ENCODE data around the gene RFNG. TPM values are rescaled to one million over a fixed set of nuclear protein-coding genes. Genes with fewer than 3 reads are reported as not detected.

RFNG gene
- total RNA-seq, 1 donor from 2014 or later: 43.4 TPM

DNA sequence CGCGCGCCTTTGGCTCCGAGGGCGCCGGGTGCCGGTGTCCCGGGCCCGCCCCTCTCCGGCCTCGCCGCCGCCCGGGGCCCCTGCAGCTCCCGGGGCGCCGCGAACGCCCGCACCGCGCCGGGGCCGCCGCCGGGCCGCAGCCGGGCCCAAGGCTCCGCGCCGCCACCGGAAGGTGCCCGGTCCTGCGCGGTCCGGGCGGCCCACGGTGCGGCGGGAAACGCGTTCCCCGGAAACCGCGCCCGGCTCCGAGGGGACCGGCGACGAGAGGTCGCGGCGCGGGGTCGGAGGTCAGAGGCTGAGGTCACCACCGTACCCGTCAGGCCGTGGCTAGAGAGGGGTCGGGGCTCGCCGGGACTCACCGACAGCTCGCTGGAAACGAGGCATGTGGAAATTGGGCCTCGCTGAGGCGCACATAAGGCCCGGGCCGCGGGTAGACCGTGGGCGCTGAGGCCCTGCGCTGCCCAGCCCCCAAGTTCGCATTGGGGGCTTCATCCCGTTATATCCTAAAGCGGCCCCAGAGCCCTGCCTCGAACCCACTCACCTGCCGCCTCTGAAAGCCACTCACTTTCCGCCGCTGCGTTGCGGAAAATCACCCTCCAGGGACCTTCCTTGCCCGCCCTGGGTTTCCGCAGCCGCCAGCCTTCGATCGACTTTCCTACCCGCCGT, 14.2 kb upstream of the RFNG start, which contains the start of gene DUS1L:
TSS of gene DUS1L (minus strand) at position 167 of the 666 bp plus-strand sequence. CDS start 745 bp downstream, outside the sequence.
- no peak for DNase-seq (ENCODE audit: extremely low spot score, unreplicated experiment)
- Mint-ChIP-seq H3K27ac (peak within 1 kb of the TSS; percentile 70), H3K9me3 (no peaks in the 10 kb centered on the region), H3K4me1 (ENCODE audit: unreplicated experiment) (no peaks in the 10 kb centered on the region), H3K4me3 (peak within 1 kb of the TSS; percentile 88), H3K27me3 (no peaks in the 10 kb centered on the region), H3K36me3 (no peaks in the 10 kb centered on the region)
- no peak for TF ChIP-seq CTCF (conservative IDR thresholded peaks at IDR 0.05)

DNA sequence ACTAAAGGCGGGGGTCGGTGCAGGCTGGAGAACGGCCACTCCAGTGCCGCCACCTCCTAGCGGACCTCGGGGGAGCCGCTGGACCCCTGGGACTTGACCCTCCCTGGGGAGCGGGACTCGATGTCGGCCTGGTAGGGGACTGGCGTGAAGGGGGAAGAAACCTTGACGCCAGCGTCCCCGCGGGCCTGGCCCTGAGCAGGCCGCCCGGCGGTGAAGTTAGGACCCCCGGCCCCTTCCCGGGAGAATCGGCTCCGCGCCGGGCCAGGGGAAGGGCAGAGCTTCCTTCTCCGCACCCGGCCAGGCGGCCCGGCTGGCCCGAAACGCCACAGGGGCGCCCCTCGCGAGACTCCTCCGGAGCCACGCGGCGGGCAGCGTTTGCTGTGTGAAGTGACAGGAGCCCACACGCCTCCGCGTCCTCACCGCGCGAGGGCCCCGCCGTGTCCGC, 13.6 kb upstream of the RFNG start:
- Mint-ChIP-seq H3K27me3 (no peaks in the 10 kb centered on the region), H3K36me3 (no peaks in the 10 kb centered on the region), H3K9me3 (no peaks in the 10 kb centered on the region), H3K4me3 (peak overlapping the region; percentile 75), H3K27ac (no peak overlapping the region), H3K4me1 (ENCODE audit: unreplicated experiment) (no peaks in the 10 kb centered on the region)
- no peak for DNase-seq (ENCODE audit: extremely low spot score, unreplicated experiment)
- TF ChIP-seq CTCF (conservative IDR thresholded peaks at IDR 0.05): no peak

DNA sequence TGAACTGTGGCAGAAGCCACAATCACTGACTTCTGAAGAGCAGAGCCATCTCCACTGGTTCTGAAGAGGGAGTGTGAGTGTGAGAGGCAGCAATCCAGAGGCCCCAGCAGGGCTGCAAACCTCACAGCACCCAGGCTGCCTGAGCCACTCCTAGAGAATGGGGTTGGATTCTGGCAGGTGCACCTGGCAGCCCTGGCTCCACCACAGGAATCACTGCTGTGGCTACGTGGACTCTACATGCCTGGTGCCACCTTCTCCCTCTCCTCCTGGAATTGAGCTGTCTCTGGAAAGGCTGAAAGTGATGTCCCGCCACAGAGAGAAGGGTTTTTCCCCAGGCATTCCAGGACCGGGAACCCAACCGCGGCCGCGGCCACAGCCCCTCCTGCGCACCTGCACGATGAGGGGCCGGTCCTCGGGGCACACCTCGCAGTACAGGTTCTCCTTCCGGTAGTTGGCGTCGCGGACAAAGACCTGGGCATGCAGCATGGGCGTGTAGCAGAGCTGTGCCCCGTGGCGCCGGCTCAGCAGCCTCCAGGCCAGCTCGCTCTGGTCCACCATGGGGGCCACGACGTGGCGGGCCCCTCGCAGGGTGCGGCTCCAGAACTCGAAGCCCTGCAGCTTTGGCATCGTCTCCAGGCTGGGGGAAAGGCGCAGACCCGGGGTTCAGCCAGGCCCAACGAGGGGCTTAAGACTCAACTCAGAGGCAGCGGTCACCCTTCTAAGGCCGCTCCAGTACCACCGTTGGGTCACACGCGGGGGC, 13.0 kb upstream of the RFNG start:
- Mint-ChIP-seq H3K4me3 (peak overlapping the region; percentile 75), H3K27me3 (no peaks in the 10 kb centered on the region), H3K4me1 (ENCODE audit: unreplicated experiment) (no peaks in the 10 kb centered on the region), H3K36me3 (no peaks in the 10 kb centered on the region), H3K9me3 (no peaks in the 10 kb centered on the region), H3K27ac (no peak overlapping the region)
- no peak for TF ChIP-seq CTCF (conservative IDR thresholded peaks at IDR 0.05)
- DNase-seq (ENCODE audit: extremely low spot score, unreplicated experiment): no peak

- H3K27ac Mint-ChIP-seq: no peak overlapping the region
- H3K36me3 Mint-ChIP-seq: no peaks in the 10 kb centered on the region
- TF ChIP-seq CTCF (conservative IDR thresholded peaks at IDR 0.05): no peak
- H3K27me3 Mint-ChIP-seq: no peaks in the 10 kb centered on the region
- no peaks in the 10 kb centered on the region for H3K4me1 Mint-ChIP-seq (ENCODE audit: unreplicated experiment)
- H3K9me3 Mint-ChIP-seq: no peaks in the 10 kb centered on the region
- no peak for DNase-seq (ENCODE audit: extremely low spot score, unreplicated experiment)
- peak overlapping the region; percentile 75 for H3K4me3 Mint-ChIP-seq
These were observed 12.1 kb upstream of the RFNG start for GRCh38 chr17:82063424-82064415.

DNA sequence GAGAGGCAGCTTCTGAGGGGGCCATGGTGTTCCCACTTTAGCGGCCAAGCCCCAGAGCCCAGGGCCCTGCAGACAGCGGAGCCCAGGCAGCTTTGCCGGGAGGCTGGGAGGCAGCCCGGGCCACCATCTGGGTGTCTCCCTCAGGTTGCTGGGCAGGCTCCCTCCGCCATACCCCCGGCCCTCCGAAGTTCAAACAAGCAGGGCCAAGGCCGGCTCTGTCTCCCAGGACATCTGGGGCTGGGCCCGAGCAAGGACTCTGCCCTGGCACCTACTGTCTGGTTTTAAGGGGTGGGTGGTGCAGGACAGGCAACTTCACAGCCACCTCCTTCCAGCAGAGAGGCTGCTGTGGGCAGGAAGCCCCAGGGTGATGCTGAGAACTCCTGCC, 11.4 kb upstream of the RFNG start:
- DNase-seq (ENCODE audit: extremely low spot score, unreplicated experiment): no peak
- Mint-ChIP-seq H3K36me3 (no peaks in the 10 kb centered on the region), H3K4me1 (ENCODE audit: unreplicated experiment) (no peaks in the 10 kb centered on the region), H3K27ac (no peak overlapping the region), H3K4me3 (no peak overlapping the region), H3K27me3 (no peaks in the 10 kb centered on the region), H3K9me3 (no peaks in the 10 kb centered on the region)
- no peak for TF ChIP-seq CTCF (conservative IDR thresholded peaks at IDR 0.05)
